ENCODE results near the gene ZFHX3. TPM values are rescaled to one million over a fixed set of nuclear protein-coding genes. Genes with fewer than 3 reads are reported as not detected.
A peak's percentile ranks its signal among the peaks of the same experiment; 100 is the strongest.

The ZFHX3 gene
- total and polyA plus RNA-seq, 4 donors, result 1.5 to 5.9 (median 3.0) TPM

DNA sequence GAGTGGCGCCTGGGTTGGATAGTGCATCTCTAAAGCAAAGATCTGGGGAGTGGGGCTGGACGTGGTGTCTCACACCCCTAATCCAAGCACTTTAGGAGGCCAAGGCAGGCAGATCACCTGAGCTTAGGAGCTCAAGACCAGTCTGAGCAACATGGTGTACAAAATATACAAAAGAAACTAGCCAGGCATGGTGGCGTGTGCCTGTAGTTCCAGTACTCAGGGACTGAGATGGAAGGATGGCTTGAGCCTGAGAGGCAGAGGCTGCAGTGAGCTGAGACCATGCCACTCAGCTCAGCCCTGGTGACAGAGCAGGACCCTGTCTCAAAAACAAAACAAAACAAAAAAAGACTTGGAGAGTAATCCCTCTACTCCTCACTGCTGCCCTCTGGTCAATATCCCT is 96.0 kb downstream of the ZFHX3 start (continued):
- no peak for TF ChIP-seq FOXA2 (IDR thresholded peaks at IDR 0.05)
- TF ChIP-seq, protein P1, sequence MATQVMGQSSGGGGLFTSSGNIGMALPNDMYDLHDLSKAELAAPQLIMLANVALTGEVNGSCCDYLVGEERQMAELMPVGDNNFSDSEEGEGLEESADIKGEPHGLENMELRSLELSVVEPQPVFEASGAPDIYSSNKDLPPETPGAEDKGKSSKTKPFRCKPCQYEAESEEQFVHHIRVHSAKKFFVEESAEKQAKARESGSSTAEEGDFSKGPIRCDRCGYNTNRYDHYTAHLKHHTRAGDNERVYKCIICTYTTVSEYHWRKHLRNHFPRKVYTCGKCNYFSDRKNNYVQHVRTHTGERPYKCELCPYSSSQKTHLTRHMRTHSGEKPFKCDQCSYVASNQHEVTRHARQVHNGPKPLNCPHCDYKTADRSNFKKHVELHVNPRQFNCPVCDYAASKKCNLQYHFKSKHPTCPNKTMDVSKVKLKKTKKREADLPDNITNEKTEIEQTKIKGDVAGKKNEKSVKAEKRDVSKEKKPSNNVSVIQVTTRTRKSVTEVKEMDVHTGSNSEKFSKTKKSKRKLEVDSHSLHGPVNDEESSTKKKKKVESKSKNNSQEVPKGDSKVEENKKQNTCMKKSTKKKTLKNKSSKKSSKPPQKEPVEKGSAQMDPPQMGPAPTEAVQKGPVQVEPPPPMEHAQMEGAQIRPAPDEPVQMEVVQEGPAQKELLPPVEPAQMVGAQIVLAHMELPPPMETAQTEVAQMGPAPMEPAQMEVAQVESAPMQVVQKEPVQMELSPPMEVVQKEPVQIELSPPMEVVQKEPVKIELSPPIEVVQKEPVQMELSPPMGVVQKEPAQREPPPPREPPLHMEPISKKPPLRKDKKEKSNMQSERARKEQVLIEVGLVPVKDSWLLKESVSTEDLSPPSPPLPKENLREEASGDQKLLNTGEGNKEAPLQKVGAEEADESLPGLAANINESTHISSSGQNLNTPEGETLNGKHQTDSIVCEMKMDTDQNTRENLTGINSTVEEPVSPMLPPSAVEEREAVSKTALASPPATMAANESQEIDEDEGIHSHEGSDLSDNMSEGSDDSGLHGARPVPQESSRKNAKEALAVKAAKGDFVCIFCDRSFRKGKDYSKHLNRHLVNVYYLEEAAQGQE (IDR thresholded peaks at IDR 0.05), result no peak
- TF ChIP-seq HNF4A (conservative IDR thresholded peaks at IDR 0.05), result no peak
- no peak for TF ChIP-seq GABPA (IDR thresholded peaks at IDR 0.05 in 1 of 2, conservative IDR thresholded peaks at IDR 0.05 in 1 of 2)
- no peak for TF ChIP-seq EGR1 (IDR thresholded peaks at IDR 0.05; ENCODE audit: low read depth in 2 of 2)

- no peak overlapping the region for H3K9ac ChIP-seq (ENCODE audit: low read depth in 1 of 2, low read length in 2 of 2)
- no peak overlapping the region for H3K27ac ChIP-seq (ENCODE audit: low read depth in 1 of 2, low read length in 2 of 2)
- H3K4me3 ChIP-seq (ENCODE audit: low read depth in 1 of 3, low read length in 3 of 3), result no peak overlapping the region
- WGBS, result 98% methylated on average over 20 of the region's 20 CpGs
- H3K27me3 ChIP-seq (ENCODE audit: control insufficient read depth in 4 of 4, insufficient read depth in 4 of 4, low read length in 3 of 4), result no peaks in the 10 kb centered on the region
- peaks cover 9 to 32% (median 28%) of the 10 kb centered on the region in 4 donors for H3K4me1 ChIP-seq (ENCODE audit: control insufficient read depth in 4 of 4, insufficient read depth in 4 of 4, low read length in 3 of 4)
- TF ChIP-seq RXRA (IDR thresholded peaks at IDR 0.05), result no peak
- no peak for TF ChIP-seq JUND (IDR thresholded peaks at IDR 0.05)
- TF ChIP-seq NR2F2 (IDR thresholded peaks at IDR 0.05), result no peak
- TF ChIP-seq SP1 (IDR thresholded peaks at IDR 0.05), result no peak
- TF ChIP-seq TAF1 (conservative IDR thresholded peaks at IDR 0.05), result no peak
- no peak for TF ChIP-seq FOXA1 (IDR thresholded peaks at IDR 0.05)
- TF ChIP-seq FOXA2 (IDR thresholded peaks at IDR 0.05), result no peak
- TF ChIP-seq GABPA (IDR thresholded peaks at IDR 0.05 in 1 of 2, conservative IDR thresholded peaks at IDR 0.05 in 1 of 2), result no peak
- no peak for TF ChIP-seq YY1 (IDR thresholded peaks at IDR 0.05)
- TF ChIP-seq, protein P2, sequence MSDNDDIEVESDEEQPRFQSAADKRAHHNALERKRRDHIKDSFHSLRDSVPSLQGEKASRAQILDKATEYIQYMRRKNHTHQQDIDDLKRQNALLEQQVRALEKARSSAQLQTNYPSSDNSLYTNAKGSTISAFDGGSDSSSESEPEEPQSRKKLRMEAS (IDR thresholded peaks at IDR 0.05), result no peak
- TF ChIP-seq EGR1 (IDR thresholded peaks at IDR 0.05; ENCODE audit: low read depth in 2 of 2), result no peak
- no peak for TF ChIP-seq ATF3 (IDR thresholded peaks at IDR 0.05)
- DNase-seq (ENCODE audit: low spot score), result no peak
- no peaks in the 10 kb centered on the region for H3K9me3 ChIP-seq (ENCODE audit: control insufficient read depth in 4 of 4, low read length in 3 of 4)
- H3K36me3 ChIP-seq (ENCODE audit: control insufficient read depth in 4 of 4, insufficient read depth in 3 of 4, low read depth in 1 of 4, low read length in 3 of 4), result peaks cover 0 to 6% (median 4%) of the 10 kb centered on the region in 4 donors
Measured at GRCh38 chr16:72950669-72951068, 97.3 kb downstream of the ZFHX3 start.

DNA sequence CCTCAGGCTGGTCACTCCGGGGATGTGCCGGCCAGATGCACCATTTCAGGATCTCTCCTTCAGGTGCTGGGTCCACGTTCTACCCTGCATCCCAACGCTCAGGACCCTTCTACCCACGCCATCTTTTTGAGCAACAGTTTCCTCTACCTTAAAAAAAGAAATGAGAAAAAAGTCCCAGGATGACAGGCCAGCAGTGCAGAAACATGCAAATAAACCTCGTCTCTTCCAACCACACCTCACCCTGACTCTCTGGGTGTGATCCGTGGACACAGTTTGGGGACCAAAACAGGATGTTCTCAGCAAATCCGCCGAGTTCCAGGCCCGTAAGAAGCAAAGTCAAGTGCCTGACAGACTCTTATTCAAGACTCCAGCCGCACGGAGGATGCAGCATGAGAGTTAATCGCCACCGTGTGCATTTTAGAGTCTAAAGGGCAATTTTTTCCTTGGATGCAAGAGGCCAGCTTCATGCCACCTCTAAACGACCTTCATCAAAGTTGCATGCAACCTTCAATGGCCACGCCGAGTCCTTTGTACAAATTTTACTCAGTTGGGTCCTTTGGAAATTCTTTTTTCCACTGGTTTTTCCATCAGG is 99.6 kb downstream of the ZFHX3 start:
- Histone ChIP-seq H3K4me1 (ENCODE audit: control insufficient read depth in 4 of 4, insufficient read depth in 4 of 4, low read length in 3 of 4) (peaks cover 10 to 37% (median 30%) of the 10 kb centered on the region in 4 donors), H3K36me3 (ENCODE audit: control insufficient read depth in 4 of 4, insufficient read depth in 3 of 4, low read depth in 1 of 4, low read length in 3 of 4) (peaks cover 0 to 6% (median 4%) of the 10 kb centered on the region in 4 donors), H3K27ac (ENCODE audit: low read depth in 1 of 2, low read length in 2 of 2) (peak overlapping the region; percentile 78 to 88), H3K9me3 (ENCODE audit: control insufficient read depth in 4 of 4, low read length in 3 of 4) (no peaks in the 10 kb centered on the region), H3K9ac (ENCODE audit: low read depth in 1 of 2, low read length in 2 of 2) (no peak overlapping the region), H3K4me3 (ENCODE audit: low read depth in 1 of 3, low read length in 3 of 3) (no peak overlapping the region), H3K27me3 (ENCODE audit: control insufficient read depth in 4 of 4, insufficient read depth in 4 of 4, low read length in 3 of 4) (no peaks in the 10 kb centered on the region)
- WGBS, result 73% methylated on average over 17 of the region's 17 CpGs
- no peak for DNase-seq (ENCODE audit: low spot score)
- TF ChIP-seq, protein P1 (IDR thresholded peaks at IDR 0.05), result peak; percentile 21
- TF ChIP-seq YY1 (IDR thresholded peaks at IDR 0.05) (peak; percentile 61), HNF4G (IDR thresholded peaks at IDR 0.05) (no peak)

Data from liver (tissue), 9 donors.